Ishikawa (cell line): ENCODE results near the gene DALRD3.

ENCODE experiments used
- CEBPB ChIP-seq: IDR thresholded peaks from 2 replicates; pipeline ENCODE4 v1.6.1; 2012
- CREB1 ChIP-seq: IDR thresholded peaks from 2 replicates; pipeline ENCODE4 v1.6.1; 2012; ENCODE audit warnings: low read depth
- EGR1 ChIP-seq: IDR thresholded peaks from 2 replicates; pipeline ENCODE4 v1.6.1; 2012
- EP300 ChIP-seq: IDR thresholded peaks from 2 replicates; pipeline ENCODE4 v1.6.1; 2012; ENCODE audit warnings: borderline replicate concordance
- FOXM1 ChIP-seq: IDR thresholded peaks from 2 replicates; pipeline ENCODE4 v1.6.1; 2012; ENCODE audit warnings: low read depth, borderline replicate concordance
- MAX ChIP-seq: IDR thresholded peaks from 2 replicates; pipeline ENCODE4 v1.6.1; 2012
- NFIC ChIP-seq: IDR thresholded peaks from 2 replicates; pipeline ENCODE4 v1.6.1; 2012
- RAD21 ChIP-seq: IDR thresholded peaks from 2 replicates; pipeline ENCODE4 v1.6.1; 2012; ENCODE audit warnings: low read depth
- REST ChIP-seq: IDR thresholded peaks from 2 replicates; pipeline ENCODE4 v1.6.1; 2012; ENCODE audit warnings: low read depth, mild to moderate bottlenecking
- TAF1 ChIP-seq: IDR thresholded peaks from 2 replicates; pipeline ENCODE4 v1.6.1; 2012; ENCODE audit warnings: low read depth, mild to moderate bottlenecking
- TCF12 ChIP-seq: IDR thresholded peaks from 2 replicates; pipeline ENCODE4 v1.6.1; 2012; ENCODE audit warnings: low read depth
- TEAD4 ChIP-seq: IDR thresholded peaks from 2 replicates; pipeline ENCODE4 v1.6.1; 2012
- USF1 ChIP-seq: IDR thresholded peaks from 2 replicates; pipeline ENCODE4 v1.6.1; 2012
- YY1 ChIP-seq: IDR thresholded peaks from 2 replicates; pipeline ENCODE4 v1.6.1; 2012; ENCODE audit warnings: low read depth
- ZBTB7A ChIP-seq: IDR thresholded peaks from 2 replicates; pipeline ENCODE4 v1.6.1; 2012; ENCODE audit warnings: low read depth

DALRD3 gene

GRCh38 chr3:49013738-49014660, 4.4 kb downstream of the DALRD3 start:
- TF ChIP-seq FOXM1 = no peak
- TF ChIP-seq USF1 = 0 out of 2 replicates have a peak, but pooled peaks have one; percentile 7
- TF ChIP-seq RAD21 = peak; percentile 41

GRCh38 chr3:49013113-49013737, 5.2 kb downstream of the DALRD3 start:
- TF ChIP-seq EP300 = no peak
- no peak for TF ChIP-seq YY1
- TF ChIP-seq FOXM1 = no peak
- TF ChIP-seq TAF1 = no peak
- no peak for TF ChIP-seq USF1
- TF ChIP-seq CREB1 = no peak
- no peak for TF ChIP-seq EGR1
- no peak for TF ChIP-seq RAD21
- no peak for TF ChIP-seq TCF12
- TF ChIP-seq NFIC = no peak
- TF ChIP-seq ZBTB7A = no peak

GRCh38 chr3:49012441-49013017, 5.9 kb downstream of the DALRD3 start:
- TF ChIP-seq TEAD4 = no peak
- TF ChIP-seq EGR1 = no peak
- TF ChIP-seq CREB1 = no peak
- TF ChIP-seq NFIC = no peak
- no peak for TF ChIP-seq TCF12
- no peak for TF ChIP-seq TAF1
- no peak for TF ChIP-seq EP300
- TF ChIP-seq MAX = no peak
- no peak for TF ChIP-seq RAD21
- TF ChIP-seq USF1 = no peak
- no peak for TF ChIP-seq REST
- TF ChIP-seq YY1 = no peak
- no peak for TF ChIP-seq CEBPB
- no peak for TF ChIP-seq ZBTB7A
- TF ChIP-seq FOXM1 = no peak

GRCh38 chr3:49009396-49009795, 9.0 kb downstream of the DALRD3 start:
- no peak for TF ChIP-seq YY1
- no peak for TF ChIP-seq EGR1
- TF ChIP-seq REST = no peak
- TF ChIP-seq CEBPB = no peak
- TF ChIP-seq NFIC = no peak
- TF ChIP-seq FOXM1 = no peak
- TF ChIP-seq TEAD4 = no peak
- TF ChIP-seq TCF12 = no peak
- TF ChIP-seq CREB1 = no peak
